Activated T-helper 1 cell treated with Interleukin-2 at 50 U/mL for 16 hours (primary cell): Measurements from ENCODE around the gene MCTS1.
A peak's percentile ranks its signal among the peaks of the same experiment; 100 is the strongest.
"Not testable (repeated sequence)": the region's sequence is repeated elsewhere in the genome, so short reads cannot be mapped to it uniquely, and the experiment has no call there.

Source experiments
- DNase-seq: peaks from one replicate; pipeline ENCODE4 v3.0.0-alpha.2; 2020; ENCODE audit warnings: low read depth

The MCTS1 gene

GRCh38 chrX:120603707-120604360 lies at the start of gene MCTS1:
Gene MCTS1 (plus strand): TSS chrX:120604101. CDS start chrX:120604237, 136 bp downstream.
- peak; percentile 57 for DNase-seq

- no peak for DNase-seq
Measured at GRCh38 chrX:120556251-120556650, 47.6 kb upstream of the MCTS1 start.

GRCh38 chrX:120559804-120560203 lies 44.1 kb upstream of the MCTS1 start:
- no peak for DNase-seq

- DNase-seq: peak; percentile 8
Measured at GRCh38 chrX:120560405-120560841, 43.5 kb upstream of the MCTS1 start.

- DNase-seq: peak; percentile 88
Measured at GRCh38 chrX:120560842-120561633, 42.9 kb upstream of the MCTS1 start, which contains the start of gene CUL4B. Gene CUL4B (minus strand): TSS chrX:120560962. CDS start chrX:120560638, 324 bp downstream.

- DNase-seq: no peak
Measured at GRCh38 chrX:120561634-120562568, 42.0 kb upstream of the MCTS1 start.

- DNase-seq: no peak
Measured at GRCh38 chrX:120562569-120562926, 41.4 kb upstream of the MCTS1 start.

GRCh38 chrX:120564925-120565324 lies 39.0 kb upstream of the MCTS1 start:
- no peak for DNase-seq

GRCh38 chrX:120566817-120567216 lies 37.1 kb upstream of the MCTS1 start:
- no peak for DNase-seq

GRCh38 chrX:120568035-120568434 lies 35.9 kb upstream of the MCTS1 start:
- no peak for DNase-seq

- DNase-seq: no peak
Measured at GRCh38 chrX:120568609-120569008, 35.3 kb upstream of the MCTS1 start.

GRCh38 chrX:120570011-120570600 lies 33.8 kb upstream of the MCTS1 start:
- no peak for DNase-seq

- DNase-seq: not testable (repeated sequence)
Measured at GRCh38 chrX:120573806-120574205, 30.1 kb upstream of the MCTS1 start.

GRCh38 chrX:120575379-120576114 lies 28.4 kb upstream of the MCTS1 start:
- DNase-seq: no peak

GRCh38 chrX:120585702-120586101 lies 18.2 kb upstream of the MCTS1 start:
- no peak for DNase-seq

- DNase-seq: no peak
Measured at GRCh38 chrX:120604361-120604782, 471 bp downstream of the MCTS1 start.

- DNase-seq: no peak
Measured at GRCh38 chrX:120612086-120612485, 8.2 kb downstream of the MCTS1 start.

GRCh38 chrX:120614816-120615215 lies 10.9 kb downstream of the MCTS1 start:
- no peak for DNase-seq

GRCh38 chrX:120617996-120618630 lies 14.2 kb downstream of the MCTS1 start:
- DNase-seq: no peak

GRCh38 chrX:120625371-120625770 lies 21.5 kb downstream of the MCTS1 start:
- no peak for DNase-seq
